HuH-7 (cell line): ENCODE results near the gene TRIP6.

Source experiments
- DNase-seq: peaks from one replicate; pipeline ENCODE4 v3.0.0; 2011; ENCODE audit warnings: low spot score

The TRIP6 gene

DNA sequence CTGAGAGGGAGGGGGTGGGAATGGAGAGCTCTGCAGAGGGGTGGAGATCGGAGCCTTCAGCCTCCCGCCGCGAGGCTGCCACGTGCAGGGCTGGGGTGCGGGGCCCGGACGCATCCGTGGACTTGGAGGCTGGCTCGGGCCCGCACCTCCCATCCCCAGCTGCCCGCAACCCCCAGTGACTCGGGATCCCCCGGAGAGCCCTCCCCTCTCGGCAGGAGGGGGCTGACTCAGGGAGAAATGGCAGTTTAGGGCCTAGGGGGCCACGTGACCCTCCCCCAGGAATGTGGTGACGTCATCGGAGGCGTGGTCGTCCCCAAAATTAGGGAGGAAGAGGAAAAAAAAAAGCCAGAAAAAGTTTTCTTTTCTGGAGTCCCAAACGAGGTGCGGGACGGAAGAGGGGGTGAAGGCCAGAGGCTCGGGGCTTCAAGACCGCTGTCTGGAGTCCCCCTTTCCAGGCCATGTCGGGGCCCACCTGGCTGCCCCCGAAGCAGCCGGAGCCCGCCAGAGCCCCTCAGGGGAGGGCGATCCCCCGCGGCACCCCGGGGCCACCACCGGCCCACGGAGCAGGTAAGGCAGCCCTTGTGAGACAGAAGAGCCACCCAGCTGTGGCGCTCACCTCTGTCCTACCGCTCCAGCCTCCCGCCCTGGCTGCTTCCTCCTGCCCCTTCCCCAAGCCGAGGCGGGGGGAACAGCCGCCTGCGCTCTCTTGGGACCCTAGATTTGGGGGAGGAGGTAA is at the start of gene TRIP6:
TSS of gene TRIP6 (plus strand) at position 348 of the 736 bp plus-strand sequence. CDS start at position 459, 111 bp downstream.
- peak; percentile 98 for DNase-seq

GRCh38 chr7:100818366-100818765 is 48.8 kb upstream of the TRIP6 start:
- DNase-seq, result no peak

- no peak for DNase-seq
Measured at GRCh38 chr7:100818825-100819224, 48.4 kb upstream of the TRIP6 start.

DNA sequence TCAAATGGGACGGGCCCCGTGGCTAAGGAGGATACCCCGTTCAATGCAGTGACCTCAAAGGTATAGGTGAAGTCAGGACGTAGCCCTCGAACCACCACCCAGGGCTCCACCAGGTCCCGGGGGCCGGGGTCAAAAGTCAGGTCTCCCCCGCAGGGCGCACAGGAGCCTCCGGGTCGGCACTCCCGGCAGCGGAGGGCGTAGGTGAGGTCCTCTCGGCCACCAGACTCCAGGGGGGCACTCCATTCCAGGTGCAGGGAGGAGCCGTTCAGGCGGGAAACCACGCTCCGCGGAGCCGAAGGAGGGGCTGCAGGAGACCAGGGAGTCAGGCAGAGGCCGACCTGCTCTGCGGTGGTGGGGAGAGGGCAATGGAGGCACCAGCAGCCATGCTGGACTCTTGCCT is 47.6 kb upstream of the TRIP6 start:
- no peak for DNase-seq

- DNase-seq, result no peak
Measured at GRCh38 chr7:100822236-100823139, 44.7 kb upstream of the TRIP6 start.

GRCh38 chr7:100823140-100823525 is 44.1 kb upstream of the TRIP6 start:
- no peak for DNase-seq

DNA sequence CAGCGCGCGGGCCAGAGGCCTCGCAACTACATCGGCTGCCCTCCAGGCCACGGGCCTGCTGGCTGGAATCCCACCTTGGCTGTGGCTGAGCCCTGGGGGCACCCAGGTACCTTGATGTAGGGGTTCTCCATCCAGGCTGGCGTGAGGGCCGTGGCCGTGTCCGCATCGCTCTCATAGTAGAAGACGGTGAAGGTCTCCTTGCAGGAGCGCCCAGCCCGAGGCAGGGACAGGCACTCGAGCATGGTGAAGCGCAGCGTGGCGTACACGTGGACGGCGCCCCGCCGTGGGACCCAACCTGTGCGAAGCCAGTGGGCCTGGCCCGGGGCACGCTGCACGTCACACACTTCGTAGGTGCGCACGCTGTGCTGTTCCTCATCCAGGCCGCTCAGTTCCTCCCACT is 43.7 kb upstream of the TRIP6 start:
- no peak for DNase-seq

GRCh38 chr7:100824499-100825214 is 42.5 kb upstream of the TRIP6 start:
- DNase-seq, result no peak

DNA sequence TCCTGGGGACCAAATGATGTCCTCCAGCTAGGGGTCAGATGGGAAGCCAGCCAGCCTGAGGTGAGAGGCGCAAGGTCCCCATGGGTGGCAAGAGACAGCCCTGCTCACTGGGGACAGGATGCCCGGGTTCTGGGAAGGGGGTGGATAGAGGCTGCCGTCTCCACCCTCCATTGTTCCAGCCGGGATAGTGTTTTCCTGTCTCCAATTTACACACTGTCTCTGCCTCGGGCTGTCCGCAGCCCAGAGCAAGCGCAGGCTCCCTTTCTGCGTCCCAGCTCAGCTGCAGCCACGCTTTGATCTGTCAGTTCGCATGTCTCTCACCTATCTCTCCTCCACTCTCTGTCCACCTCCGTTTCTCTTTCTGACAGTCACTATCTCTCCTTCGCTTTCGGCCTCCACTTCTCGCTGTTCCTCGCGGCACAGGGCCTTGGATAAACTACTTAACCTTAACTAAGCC is 41.9 kb upstream of the TRIP6 start:
- DNase-seq, result no peak

- no peak for DNase-seq
Measured at GRCh38 chr7:100825751-100826513, 41.3 kb upstream of the TRIP6 start.

- no peak for DNase-seq
Measured at GRCh38 chr7:100826514-100827329, 40.5 kb upstream of the TRIP6 start.

GRCh38 chr7:100827330-100828226 is 39.6 kb upstream of the TRIP6 start, which contains the start of gene EPHB4:
Gene EPHB4 (minus strand): TSS chr7:100827523. CDS start chr7:100827030, 493 bp downstream.
- peak; percentile 91 for DNase-seq

DNA sequence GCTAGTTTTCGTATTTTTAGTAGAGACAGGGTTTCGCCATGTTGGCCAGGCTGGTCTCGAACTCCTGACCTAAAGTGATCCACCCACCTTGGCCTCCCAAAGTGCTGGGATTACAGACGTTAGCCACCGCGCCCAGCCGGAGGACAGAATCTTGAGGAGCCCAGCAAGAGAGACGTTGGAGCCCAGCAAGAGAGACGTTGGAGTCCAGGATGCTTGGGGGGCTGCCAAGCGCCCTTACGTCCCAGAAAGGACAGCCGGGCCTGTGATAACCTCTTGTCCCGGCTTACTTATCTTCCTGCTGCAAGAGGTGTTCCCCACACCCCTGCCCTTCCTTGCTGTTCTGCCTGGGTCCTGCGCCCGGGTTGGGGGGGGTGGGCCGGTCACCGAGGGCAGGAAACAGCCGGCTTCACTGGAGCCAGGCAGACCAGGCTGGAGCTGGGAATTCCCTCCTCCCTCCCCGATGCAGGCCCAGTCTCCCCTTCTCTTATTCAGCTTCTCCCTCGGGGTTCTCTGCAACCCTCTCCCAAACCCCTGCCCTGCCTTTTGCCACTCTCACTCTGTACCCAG is 38.0 kb upstream of the TRIP6 start:
- no peak for DNase-seq

GRCh38 chr7:100830396-100830795 is 36.8 kb upstream of the TRIP6 start:
- DNase-seq, result no peak

DNA sequence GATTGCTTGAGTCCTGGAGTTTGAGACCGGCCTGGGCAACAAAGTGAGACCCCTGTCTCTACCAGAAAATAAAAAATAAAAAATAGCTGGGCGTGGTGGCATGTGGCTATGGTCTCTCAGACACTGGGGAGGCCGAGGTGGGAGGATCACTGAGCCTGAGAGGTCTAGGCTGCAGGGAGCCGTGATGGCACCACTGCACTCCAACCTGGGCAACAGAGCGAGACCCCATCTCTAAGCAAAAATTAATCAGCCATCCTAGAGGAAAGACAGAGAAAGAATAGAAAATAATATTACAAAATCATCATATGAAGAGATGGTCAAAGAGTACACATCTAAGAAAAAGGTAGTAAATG is 34.9 kb upstream of the TRIP6 start:
- DNase-seq, result no peak

- no peak for DNase-seq
Measured at GRCh38 chr7:100835903-100836811, 31.0 kb upstream of the TRIP6 start.

DNA sequence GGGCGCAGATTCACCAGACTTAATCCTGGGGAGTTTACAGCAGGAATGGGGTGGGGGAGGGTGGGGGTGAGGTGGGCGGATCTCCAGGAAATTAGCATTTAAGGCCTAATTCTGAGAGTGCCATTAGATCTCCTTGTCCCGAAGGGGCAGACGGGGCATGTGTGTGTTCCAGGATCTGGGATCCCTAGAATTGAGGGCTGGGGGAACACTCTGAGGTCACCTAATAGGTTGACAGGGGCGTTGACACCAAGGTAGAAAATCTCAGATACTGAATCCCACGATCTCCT is 30.4 kb upstream of the TRIP6 start:
- no peak for DNase-seq

DNA sequence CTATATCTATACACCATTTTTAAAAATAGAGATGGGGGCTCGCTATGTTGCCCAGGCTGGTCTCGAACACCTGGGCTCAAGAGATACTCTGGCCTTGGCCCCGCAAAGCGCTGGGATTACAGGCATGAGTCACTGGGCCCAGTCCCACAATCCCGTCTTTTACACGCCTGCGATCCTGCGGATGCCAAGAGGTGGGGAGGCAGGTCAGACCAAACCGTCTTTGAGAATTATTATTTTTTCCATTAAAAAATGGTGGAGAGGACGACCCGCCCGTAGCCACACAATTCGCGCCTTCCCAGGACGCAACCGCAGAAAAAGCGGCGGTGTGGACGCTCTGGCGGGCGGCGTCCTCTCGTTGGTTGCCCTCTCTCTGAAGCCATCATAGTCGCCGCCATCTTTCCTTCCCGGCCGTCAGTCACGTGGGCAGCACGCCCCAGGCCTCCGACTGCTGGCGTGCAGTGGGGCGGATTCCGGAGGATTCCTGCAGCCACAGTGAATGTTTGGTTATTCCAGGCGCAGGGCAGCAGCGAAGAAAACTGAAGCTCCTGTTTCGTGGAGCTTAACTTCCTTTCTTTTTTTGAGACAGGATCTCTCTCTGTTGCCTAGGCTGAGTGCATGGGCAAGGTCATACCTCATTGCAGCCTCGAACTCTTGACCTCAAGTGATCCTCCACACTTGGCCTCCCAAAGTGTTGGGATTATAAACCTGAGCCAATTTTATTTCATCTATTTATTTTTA is 29.9 kb upstream of the TRIP6 start:
- peak; percentile 76 for DNase-seq
